Measurements from ENCODE around the gene CAB39L.

CAB39L gene

GRCh38 chr13:49443704-49444523 is at the start of gene CAB39L, which contains the start of gene SETDB2:
Gene CAB39L (minus strand): TSS chr13:49444064. CDS start chr13:49382910, 61,154 bp downstream.
Gene SETDB2 (plus strand): TSS chr13:49444274. CDS start chr13:49451894, 7,620 bp downstream.
- DNase-seq (ENCODE audit: low read depth), result peak; percentile 99

- DNase-seq (ENCODE audit: low read depth), result no peak
These were observed 44.7 kb upstream of the CAB39L start for GRCh38 chr13:49488563-49488962.

- DNase-seq (ENCODE audit: low read depth), result no peak
These were observed 37.9 kb upstream of the CAB39L start for GRCh38 chr13:49481788-49482187.

GRCh38 chr13:49476529-49476928 is 32.7 kb upstream of the CAB39L start:
- DNase-seq (ENCODE audit: low read depth), result no peak

- DNase-seq (ENCODE audit: low read depth), result no peak
These were observed 28.3 kb upstream of the CAB39L start for GRCh38 chr13:49472186-49472585.

- no peak for DNase-seq (ENCODE audit: low read depth)
These were observed 22.5 kb upstream of the CAB39L start for GRCh38 chr13:49466292-49466838.

GRCh38 chr13:49464621-49465325 is 20.9 kb upstream of the CAB39L start:
- DNase-seq (ENCODE audit: low read depth), result peak; percentile 71

- peak; percentile 21 for DNase-seq (ENCODE audit: low read depth)
These were observed 20.2 kb upstream of the CAB39L start for GRCh38 chr13:49464085-49464484.

- no peak for DNase-seq (ENCODE audit: low read depth)
These were observed 15.7 kb upstream of the CAB39L start for GRCh38 chr13:49459580-49459979.

- peak; percentile 24 for DNase-seq (ENCODE audit: low read depth)
These were observed 13.4 kb upstream of the CAB39L start for GRCh38 chr13:49457221-49457620.

GRCh38 chr13:49456156-49456555 is 12.3 kb upstream of the CAB39L start:
- peak; percentile 51 for DNase-seq (ENCODE audit: low read depth)

GRCh38 chr13:49455007-49455398 is 11.1 kb upstream of the CAB39L start:
- no peak for DNase-seq (ENCODE audit: low read depth)

- DNase-seq (ENCODE audit: low read depth), result peak; percentile 81
These were observed 10.6 kb upstream of the CAB39L start for GRCh38 chr13:49454388-49455006.

- no peak for DNase-seq (ENCODE audit: low read depth)
These were observed 9.6 kb upstream of the CAB39L start for GRCh38 chr13:49453465-49453864.

GRCh38 chr13:49452725-49453457 is 9.0 kb upstream of the CAB39L start:
- no peak for DNase-seq (ENCODE audit: low read depth)

GRCh38 chr13:49450105-49450819 is 6.4 kb upstream of the CAB39L start:
- DNase-seq (ENCODE audit: low read depth), result no peak

GRCh38 chr13:49448753-49449152 is 4.9 kb upstream of the CAB39L start:
- no peak for DNase-seq (ENCODE audit: low read depth)

GRCh38 chr13:49446473-49446872 is 2.6 kb upstream of the CAB39L start:
- DNase-seq (ENCODE audit: low read depth), result no peak

- peak; percentile 69 for DNase-seq (ENCODE audit: low read depth)
These were observed 896 bp upstream of the CAB39L start for GRCh38 chr13:49444524-49445395.

GRCh38 chr13:49443357-49443703 is 534 bp downstream of the CAB39L start:
- peak; percentile 49 for DNase-seq (ENCODE audit: low read depth)

Measured in amniotic epithelial cell (primary cell).